SH-SY5Y (cell line): Measurements from ENCODE around the gene NUP93.

Source experiments
- GATA2 ChIP-seq: IDR thresholded peaks from 2 replicates; pipeline ENCODE4 v1.6.1; 2011; ENCODE audit warnings: mild to moderate bottlenecking, low read depth, low read length
- GATA3 ChIP-seq: IDR thresholded peaks from 2 replicates; pipeline ENCODE4 v1.6.1; 2011; ENCODE audit warnings: low read depth, mild to moderate bottlenecking, low read length, moderate library complexity

NUP93 gene

DNA sequence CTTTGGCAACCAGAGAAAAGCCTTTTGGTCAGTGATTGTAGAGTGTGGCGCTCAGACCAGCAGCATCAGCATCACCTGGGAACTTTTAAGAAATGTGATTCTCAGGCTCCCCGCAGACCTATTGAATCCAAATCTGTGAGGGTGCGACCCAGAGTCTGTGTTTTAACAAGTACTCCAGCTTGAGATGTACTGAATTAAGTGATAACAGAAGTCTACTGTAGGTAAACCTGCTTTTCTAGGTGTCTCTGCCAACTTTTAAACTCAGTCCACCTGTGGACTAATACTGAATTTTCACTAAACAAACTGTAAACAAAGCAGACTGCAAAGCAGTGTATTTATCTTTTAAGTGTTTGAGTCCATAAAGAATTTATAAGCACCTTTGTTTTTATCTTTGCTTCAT lies 43.6 kb downstream of the NUP93 start:
- TF ChIP-seq GATA2 (no peak), GATA3 (no peak)

- TF ChIP-seq GATA3 (no peak), GATA2 (no peak)
Observed at GRCh38 chr16:56774016-56774680, 44.2 kb downstream of the NUP93 start.

DNA sequence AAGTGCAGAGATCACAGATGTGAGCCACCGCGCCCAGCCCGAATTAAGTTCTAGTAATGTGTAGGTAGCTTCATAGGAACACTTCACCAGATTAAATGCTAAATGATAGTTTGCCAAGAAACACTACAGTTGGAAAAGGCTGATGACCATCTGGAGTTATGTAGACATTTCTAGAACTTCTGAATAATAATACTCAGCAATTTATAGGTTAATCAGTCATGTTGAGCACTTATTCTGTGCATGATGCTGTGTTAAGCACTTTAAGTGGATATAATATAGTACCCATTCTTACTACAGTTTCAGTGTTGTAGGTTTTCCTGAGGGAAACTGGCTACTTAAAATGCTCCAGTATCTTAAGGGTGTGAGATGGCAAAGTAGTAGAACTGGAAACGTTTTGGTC lies 45.2 kb downstream of the NUP93 start:
- no peak for TF ChIP-seq GATA3
- no peak for TF ChIP-seq GATA2

- TF ChIP-seq GATA3 (no peak), GATA2 (no peak)
Observed at GRCh38 chr16:56776562-56776961, 46.6 kb downstream of the NUP93 start.

GRCh38 chr16:56777001-56777400 lies 47.1 kb downstream of the NUP93 start:
- TF ChIP-seq GATA2, result no peak
- no peak for TF ChIP-seq GATA3

DNA sequence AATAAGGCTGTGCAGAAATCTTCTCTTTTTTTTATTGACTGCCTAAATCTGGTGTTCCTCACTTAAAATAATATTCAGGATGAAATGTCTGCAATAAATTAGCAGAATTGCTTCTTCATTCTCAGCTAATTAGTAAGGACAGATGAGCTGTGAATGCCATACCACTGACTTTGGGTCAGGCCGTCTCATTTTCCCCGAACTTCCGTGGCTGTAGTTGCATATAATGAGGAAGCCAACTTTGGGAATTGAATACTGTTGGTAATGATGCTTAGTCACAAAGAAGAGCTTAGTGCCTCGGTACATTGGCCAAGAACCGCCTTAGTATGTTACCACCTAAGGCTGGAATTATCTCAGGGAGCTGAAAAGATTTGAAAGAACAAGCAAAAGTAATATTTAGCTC lies 47.6 kb downstream of the NUP93 start:
- TF ChIP-seq GATA3, result no peak
- TF ChIP-seq GATA2, result no peak

DNA sequence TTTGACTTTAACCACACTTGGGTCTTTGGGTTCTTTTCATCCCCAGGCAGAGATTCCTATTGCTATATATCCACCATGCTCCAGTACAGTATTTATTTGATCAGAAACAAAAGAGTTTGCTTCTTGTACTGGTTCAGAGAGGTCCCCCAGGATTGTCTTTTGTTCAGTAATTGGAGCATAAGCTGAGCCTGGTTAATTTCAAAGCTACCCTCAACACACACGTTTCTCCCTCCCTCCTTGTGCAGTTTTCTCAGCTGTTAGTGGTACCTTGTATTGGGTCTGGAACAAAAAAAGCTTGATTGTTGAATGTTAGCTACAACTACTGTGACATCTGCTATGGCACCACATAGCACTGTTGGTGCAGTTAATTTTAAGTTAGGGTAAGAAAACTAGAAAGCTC lies 50.0 kb downstream of the NUP93 start:
- TF ChIP-seq GATA2 (no peak), GATA3 (no peak)

GRCh38 chr16:56780646-56781045 lies 50.7 kb downstream of the NUP93 start:
- TF ChIP-seq GATA3, result no peak

DNA sequence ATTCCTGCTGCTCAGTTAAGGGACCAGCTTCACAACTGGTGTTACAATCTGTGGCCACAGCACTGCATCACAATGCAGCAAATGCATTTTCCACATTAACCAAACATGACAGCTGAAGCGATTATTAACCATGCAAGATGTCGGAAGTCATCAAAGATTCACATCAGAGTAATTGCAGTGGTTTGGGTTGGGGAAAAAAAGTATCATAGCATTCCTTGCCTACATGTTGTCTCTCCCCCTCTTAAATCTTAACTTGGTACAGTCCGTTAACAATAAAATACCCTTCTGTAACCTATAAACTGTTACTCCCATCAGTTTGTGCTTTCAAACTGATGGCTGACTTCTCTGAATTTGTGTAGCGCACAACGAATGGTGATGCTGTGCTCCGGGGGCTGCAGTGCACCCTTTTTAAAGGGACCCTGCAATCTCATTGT lies 51.6 kb downstream of the NUP93 start:
- TF ChIP-seq GATA2, result no peak
- no peak for TF ChIP-seq GATA3

DNA sequence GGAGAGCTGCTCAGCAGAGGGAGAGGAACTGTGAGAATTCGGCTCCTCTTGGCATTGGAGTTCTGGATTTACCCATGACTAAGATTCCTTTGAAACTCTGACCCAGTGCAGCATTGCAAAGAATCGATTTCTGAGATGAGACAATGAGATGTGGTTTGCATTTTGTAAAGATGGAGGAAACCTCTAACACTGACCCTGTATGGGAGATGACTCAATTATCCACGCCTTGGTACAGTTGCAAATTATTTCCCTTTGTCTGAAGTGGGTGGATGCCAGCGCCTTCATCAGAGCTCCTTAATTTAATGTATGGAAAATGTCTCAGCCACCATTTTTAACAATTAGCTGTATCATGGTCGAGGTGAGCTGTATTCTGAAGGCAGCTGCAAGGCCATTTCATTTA lies 53.4 kb downstream of the NUP93 start:
- TF ChIP-seq GATA2 (no peak), GATA3 (no peak)

DNA sequence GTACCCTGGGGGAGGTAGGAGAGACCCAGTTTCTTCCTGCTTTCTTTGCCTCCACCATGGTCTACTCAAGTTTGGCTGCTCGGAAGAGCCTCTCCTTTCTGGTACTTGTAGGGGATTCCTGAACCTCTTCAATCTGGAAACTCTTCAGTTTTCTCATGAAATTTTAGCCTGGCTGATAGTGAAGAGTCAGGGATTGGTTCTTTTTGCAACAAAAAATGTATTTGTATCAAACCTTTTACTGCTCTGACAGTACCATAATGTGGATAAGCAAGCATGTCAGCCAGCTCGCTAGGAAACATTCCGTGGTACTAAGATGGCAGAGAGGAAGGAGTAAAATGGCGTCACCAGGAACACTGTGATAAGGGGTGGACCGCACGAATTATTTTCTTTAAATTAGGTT lies 55.4 kb downstream of the NUP93 start:
- TF ChIP-seq GATA2 (no peak), GATA3 (no peak)

GRCh38 chr16:56787167-56787566 lies 57.2 kb downstream of the NUP93 start:
- TF ChIP-seq GATA2 (no peak), GATA3 (no peak)

GRCh38 chr16:56788435-56788834 lies 58.5 kb downstream of the NUP93 start:
- TF ChIP-seq GATA2 (no peak), GATA3 (no peak)

DNA sequence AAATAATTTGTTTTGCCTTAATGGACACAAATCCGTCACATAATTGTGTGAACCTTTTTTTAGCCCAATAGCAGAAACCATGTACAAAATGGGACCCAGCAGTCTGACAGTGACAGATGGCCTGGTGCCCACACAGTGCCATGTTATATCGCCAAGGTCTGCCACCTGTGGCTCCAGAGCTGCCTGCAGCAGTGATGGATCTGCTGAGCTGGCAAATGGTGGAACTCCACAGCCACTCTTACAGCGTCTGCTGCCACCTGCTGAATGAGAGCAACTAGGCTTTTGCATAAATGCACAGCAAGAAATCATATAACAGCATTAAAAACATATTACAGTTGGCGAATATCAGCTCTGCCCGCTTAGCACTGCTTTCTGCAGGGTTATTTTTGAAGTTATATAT lies 59.4 kb downstream of the NUP93 start:
- TF ChIP-seq GATA3, result no peak
- TF ChIP-seq GATA2, result no peak

DNA sequence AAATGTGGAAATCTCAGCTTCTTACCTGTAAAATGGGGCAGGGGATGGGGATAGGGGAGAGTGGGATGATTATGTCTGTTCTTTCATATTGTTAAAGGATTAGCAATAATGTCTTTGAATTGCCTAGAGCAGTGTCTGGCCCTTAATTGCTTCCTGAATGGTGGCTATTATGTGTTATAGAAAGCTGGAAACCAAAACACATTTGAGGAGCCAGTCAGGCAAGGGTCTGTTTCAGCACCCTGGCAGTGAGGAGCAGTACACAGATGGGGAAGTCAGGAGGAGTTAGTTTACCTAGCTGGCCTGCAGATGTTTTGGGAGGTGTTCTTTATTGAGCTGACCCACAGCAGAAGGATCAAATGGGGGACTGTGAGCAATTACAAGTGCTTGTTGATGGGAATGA lies 63.0 kb downstream of the NUP93 start:
- TF ChIP-seq GATA2 (no peak), GATA3 (no peak)

- TF ChIP-seq GATA2 (no peak), GATA3 (no peak)
Observed at GRCh38 chr16:56793492-56793891, 63.6 kb downstream of the NUP93 start.
